ENCODE measurements around the gene OR3A2. TPM values are rescaled to one million over a fixed set of nuclear protein-coding genes. Genes with fewer than 3 reads are reported as not detected.
"Not testable (repeated sequence)": the region's sequence is repeated elsewhere in the genome, so short reads cannot be mapped to it uniquely, and the experiment has no call there.

Gene OR3A2
- total and polyA plus RNA-seq, 7 donors = 0.27 to 0.31 TPM; not detected in 5

DNA sequence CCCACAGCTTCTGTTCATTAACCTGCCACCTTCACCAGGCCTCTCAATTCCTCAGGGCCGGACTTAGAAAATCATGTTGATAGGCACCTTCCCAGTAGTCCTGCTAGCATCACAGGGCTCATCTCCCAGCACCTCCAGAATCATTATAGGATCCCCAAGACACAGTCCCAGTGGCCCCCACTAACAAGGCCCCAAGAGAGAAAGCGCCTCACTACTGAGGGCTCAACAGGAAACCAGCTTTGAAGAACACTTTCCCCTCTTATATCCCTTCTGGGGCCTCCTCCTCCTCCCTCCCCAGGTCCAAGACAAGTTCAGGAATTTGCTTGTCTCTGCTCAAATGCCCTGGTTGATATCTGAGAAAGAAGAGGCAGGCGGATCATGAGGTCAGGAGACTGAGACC, 25.0 kb upstream of the OR3A2 start, which contains the start of gene OR3A3:
Gene OR3A3, plus strand, starts transcription at position 301 of the 400 bp plus-strand sequence.
- H3K27me3 ChIP-seq = no peaks in the 10 kb centered on the region
- H3K4me1 ChIP-seq = no peaks in the 10 kb centered on the region
- no peak within 1 kb of the TSS for H3K27ac ChIP-seq
- WGBS, 2 donors = 85 to 87% methylated on average over 3 of the region's 3 CpGs
- H3K36me3 ChIP-seq = no peaks in the 10 kb centered on the region
- TF ChIP-seq POLR2A (IDR thresholded peaks at IDR 0.05) (no peak), EP300 (IDR thresholded peaks at IDR 0.05) (no peak), POLR2AphosphoS5 (IDR thresholded peaks at IDR 0.05) (no peak)
- TF ChIP-seq, protein P1, sequence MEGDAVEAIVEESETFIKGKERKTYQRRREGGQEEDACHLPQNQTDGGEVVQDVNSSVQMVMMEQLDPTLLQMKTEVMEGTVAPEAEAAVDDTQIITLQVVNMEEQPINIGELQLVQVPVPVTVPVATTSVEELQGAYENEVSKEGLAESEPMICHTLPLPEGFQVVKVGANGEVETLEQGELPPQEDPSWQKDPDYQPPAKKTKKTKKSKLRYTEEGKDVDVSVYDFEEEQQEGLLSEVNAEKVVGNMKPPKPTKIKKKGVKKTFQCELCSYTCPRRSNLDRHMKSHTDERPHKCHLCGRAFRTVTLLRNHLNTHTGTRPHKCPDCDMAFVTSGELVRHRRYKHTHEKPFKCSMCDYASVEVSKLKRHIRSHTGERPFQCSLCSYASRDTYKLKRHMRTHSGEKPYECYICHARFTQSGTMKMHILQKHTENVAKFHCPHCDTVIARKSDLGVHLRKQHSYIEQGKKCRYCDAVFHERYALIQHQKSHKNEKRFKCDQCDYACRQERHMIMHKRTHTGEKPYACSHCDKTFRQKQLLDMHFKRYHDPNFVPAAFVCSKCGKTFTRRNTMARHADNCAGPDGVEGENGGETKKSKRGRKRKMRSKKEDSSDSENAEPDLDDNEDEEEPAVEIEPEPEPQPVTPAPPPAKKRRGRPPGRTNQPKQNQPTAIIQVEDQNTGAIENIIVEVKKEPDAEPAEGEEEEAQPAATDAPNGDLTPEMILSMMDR (IDR thresholded peaks at IDR 0.05) = no peak
- no peak for DNase-seq
- no peak within 1 kb of the TSS for H3K4me3 ChIP-seq
- intact Hi-C loops (cut with DNase I) = no loop called here
- no peaks in the 10 kb centered on the region for H3K9me3 ChIP-seq

DNA sequence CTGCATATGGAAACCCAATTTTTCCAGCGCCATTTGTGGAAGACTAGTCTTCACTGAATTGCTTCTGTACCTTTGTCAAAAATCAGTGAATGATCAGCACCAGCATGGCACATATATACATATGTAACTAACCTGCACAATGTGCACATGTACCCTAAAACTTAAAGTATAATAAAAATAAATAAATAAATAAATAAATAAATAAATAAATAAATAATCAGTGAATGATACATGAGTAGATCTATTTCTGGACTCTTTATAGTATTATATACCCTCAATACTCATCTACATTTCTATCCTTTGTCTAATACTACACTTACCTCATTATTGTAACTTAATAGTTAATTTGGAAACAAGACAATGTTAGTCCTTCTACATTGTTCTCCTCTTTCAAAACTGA, 17.7 kb upstream of the OR3A2 start:
- H3K4me1 ChIP-seq; H3K27me3 ChIP-seq; intact Hi-C loops (cut with DNase I); H3K36me3 ChIP-seq; DNase-seq; H3K9me3 ChIP-seq; H3K4me3 ChIP-seq; H3K27ac ChIP-seq: not testable (repeated sequence)
- 64 to 82% methylated on average over 1 of the region's 1 CpG for WGBS, 2 donors

DNA sequence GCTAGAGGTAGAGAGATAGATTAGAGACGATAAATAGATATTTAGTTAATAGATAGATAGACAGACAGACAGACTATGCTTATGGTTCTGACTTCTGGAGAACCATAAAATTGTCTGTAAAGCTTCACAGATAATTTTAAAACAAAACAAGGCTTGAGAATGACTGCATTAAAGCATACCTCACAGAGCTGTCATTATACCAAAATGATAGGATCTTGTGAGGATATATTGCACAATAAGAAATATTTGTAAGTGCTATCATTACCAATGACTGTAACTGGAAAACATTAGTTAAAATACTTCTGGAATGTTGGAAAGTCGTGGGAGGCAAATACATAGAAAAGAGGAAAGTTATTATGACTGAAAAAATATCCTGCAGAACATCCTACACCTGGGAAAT, 15.7 kb upstream of the OR3A2 start:
- WGBS, 2 donors = 51 to 61% methylated on average over 2 of the region's 2 CpGs
- DNase-seq = no peak

DNA sequence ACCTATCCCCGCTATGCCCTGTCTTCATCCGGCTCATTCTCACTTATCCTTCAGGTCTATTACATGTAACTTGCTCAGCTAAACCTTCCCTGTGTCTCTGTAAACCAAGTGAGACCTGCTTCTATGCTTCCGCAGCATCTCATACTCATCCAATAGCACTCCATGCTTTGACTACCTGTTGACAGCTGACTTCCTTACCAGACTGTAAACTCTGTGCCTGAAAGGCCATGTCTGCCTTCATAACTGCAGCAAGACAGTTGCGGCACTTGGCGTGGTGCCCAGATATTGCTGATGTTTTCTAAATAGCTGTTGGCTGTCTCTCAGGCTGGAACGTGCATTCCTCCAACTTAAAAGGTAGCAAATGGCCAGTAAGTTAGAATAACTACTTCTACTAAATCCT, 13.9 kb upstream of the OR3A2 start:
- TF ChIP-seq, protein P1 (IDR thresholded peaks at IDR 0.05) = no peak
- TF ChIP-seq POLR2AphosphoS5 (IDR thresholded peaks at IDR 0.05) = no peak
- no peak for TF ChIP-seq POLR2A (IDR thresholded peaks at IDR 0.05)
- no peak for TF ChIP-seq EP300 (IDR thresholded peaks at IDR 0.05)
- no peaks in the 10 kb centered on the region for H3K4me1 ChIP-seq
- no peak for DNase-seq
- no peaks in the 10 kb centered on the region for H3K27me3 ChIP-seq
- no peak overlapping the region for H3K4me3 ChIP-seq
- H3K36me3 ChIP-seq = no peaks in the 10 kb centered on the region
- H3K27ac ChIP-seq = no peak overlapping the region
- WGBS, 2 donors = 53 to 65% methylated on average over 6 of the region's 6 CpGs
- no peaks in the 10 kb centered on the region for H3K9me3 ChIP-seq
- intact Hi-C loops (cut with DNase I) = no loop called here

More for the DNA sequence above, 15.7 kb upstream of the OR3A2 start:
- no peak overlapping the region for H3K27ac ChIP-seq
- no peaks in the 10 kb centered on the region for H3K9me3 ChIP-seq
- no peaks in the 10 kb centered on the region for H3K27me3 ChIP-seq
- intact Hi-C loops (cut with DNase I) = no loop called here
- H3K4me1 ChIP-seq = no peaks in the 10 kb centered on the region
- TF ChIP-seq POLR2AphosphoS5 (IDR thresholded peaks at IDR 0.05) (no peak), POLR2A (IDR thresholded peaks at IDR 0.05) (no peak), EP300 (IDR thresholded peaks at IDR 0.05) (no peak)
- TF ChIP-seq, protein P1 (IDR thresholded peaks at IDR 0.05) = no peak
- no peak overlapping the region for H3K4me3 ChIP-seq
- no peaks in the 10 kb centered on the region for H3K36me3 ChIP-seq

DNA sequence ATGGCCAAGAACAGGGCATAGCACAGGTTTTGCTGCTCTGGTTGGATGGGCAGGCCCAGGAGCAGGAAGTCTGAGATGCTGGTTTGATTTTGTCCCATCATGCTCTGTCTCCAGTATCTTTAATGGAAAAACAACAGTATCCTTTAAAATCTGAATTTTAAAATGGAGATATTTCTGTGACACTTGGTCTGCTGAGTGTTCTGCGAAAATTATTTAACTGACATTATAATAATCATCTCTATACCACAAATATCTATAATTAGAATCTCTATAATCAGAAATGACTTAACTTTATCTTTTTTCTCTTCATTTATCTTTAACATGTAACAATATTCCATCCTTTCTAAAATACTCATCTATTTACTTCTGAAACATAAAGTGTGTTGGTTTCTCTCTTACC, 12.2 kb upstream of the OR3A2 start, which contains the start of gene OR1E1:
Gene OR1E1, minus strand, starts transcription at position 101 of the 400 bp plus-strand sequence. Its CDS starts 0 bp downstream, at position 101.
- no peak within 1 kb of the TSS for H3K27ac ChIP-seq
- no peaks in the 10 kb centered on the region for H3K9me3 ChIP-seq
- no peak for TF ChIP-seq EP300 (IDR thresholded peaks at IDR 0.05)
- TF ChIP-seq, protein P1 (IDR thresholded peaks at IDR 0.05) = no peak
- TF ChIP-seq POLR2A (IDR thresholded peaks at IDR 0.05) = no peak
- no peak for TF ChIP-seq POLR2AphosphoS5 (IDR thresholded peaks at IDR 0.05)
- intact Hi-C loops (cut with DNase I) = no loop called here
- no peaks in the 10 kb centered on the region for H3K27me3 ChIP-seq
- H3K4me3 ChIP-seq = no peak within 1 kb of the TSS
- 81 to 89% methylated on average over 1 of the region's 1 CpG for WGBS, 2 donors
- no peak for DNase-seq
- H3K4me1 ChIP-seq = no peaks in the 10 kb centered on the region
- H3K36me3 ChIP-seq = no peaks in the 10 kb centered on the region

DNA sequence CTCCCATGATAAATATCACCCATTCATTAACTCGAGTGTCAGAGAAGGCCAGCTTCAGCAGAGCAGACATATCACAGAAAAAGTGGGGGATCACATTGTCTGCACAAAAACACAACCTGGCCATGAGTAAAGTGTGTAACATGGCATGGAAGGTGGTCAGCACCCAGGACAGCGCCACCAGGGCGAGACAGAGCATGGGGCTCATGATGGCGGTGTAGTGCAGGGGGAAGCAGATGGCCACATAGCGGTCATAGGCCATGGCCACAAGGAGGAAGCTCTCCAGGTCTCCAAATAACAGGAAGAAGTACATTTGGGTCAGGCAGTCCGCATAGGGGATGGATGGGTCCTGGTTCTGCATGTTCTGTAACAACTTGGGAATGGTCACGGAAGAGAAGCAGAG, 11.7 kb upstream of the OR3A2 start:
- H3K9me3 ChIP-seq; H3K27me3 ChIP-seq; H3K4me3 ChIP-seq; H3K36me3 ChIP-seq; intact Hi-C loops (cut with DNase I); H3K4me1 ChIP-seq; DNase-seq; H3K27ac ChIP-seq: not testable (repeated sequence)
- WGBS, 2 donors = 52 to 60% methylated on average over 7 of the region's 7 CpGs
